ENCODE data around the gene ERCC5. TPM values are rescaled to one million over a fixed set of nuclear protein-coding genes. Genes with fewer than 3 reads are reported as not detected.

ERCC5 gene
- total RNA-seq, 1 experiment from 2014 or later = 42.5 TPM

- no peak for DNase-seq (ENCODE audit: low read depth, low spot score)
- in situ Hi-C loops (cut with HindIII; ENCODE audit: low pct_unique_long_range_greater_than_20kb, low sequenced_read_pairs) = no loop called here
These were observed 26.7 kb downstream of the ERCC5 start for GRCh38 chr13:102872531-102872930.

DNA sequence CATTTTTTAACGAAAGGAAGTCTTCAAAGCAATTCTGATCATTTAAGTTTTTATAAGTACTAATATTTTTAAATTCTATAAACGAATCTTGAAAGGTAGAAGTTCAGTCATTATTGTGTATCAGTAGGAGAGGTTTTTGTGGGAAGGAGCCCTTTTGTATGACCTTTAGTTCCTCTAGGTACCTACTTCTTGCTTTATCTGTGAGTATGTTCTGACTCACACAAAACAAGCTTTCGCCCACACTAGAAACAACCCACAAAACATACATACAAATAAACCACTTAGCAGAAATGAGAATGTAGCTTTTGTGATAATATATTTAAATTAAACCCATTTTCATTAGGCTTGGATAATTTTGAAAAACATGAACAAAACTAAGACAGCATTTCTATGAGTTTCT, 27.8 kb downstream of the ERCC5 start:
- no peak for DNase-seq (ENCODE audit: low read depth, low spot score)
- in situ Hi-C loops (cut with HindIII; ENCODE audit: low pct_unique_long_range_greater_than_20kb, low sequenced_read_pairs) = no loop called here

DNA sequence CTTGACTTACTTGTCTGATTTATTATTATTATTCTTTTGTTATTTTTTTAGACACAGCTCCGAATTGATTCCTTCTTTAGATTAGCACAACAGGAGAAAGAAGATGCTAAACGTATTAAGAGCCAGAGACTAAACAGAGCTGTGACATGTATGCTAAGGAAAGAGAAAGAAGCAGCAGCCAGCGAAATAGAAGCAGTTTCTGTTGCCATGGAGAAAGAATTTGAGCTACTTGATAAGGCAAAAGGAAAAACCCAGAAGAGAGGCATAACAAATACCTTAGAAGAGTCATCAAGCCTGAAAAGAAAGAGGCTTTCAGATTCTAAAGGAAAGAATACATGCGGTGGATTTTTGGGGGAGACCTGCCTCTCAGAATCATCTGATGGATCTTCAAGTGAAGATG, 29.4 kb downstream of the ERCC5 start:
- no peak for DNase-seq (ENCODE audit: low read depth, low spot score)
- in situ Hi-C loops (cut with HindIII; ENCODE audit: low pct_unique_long_range_greater_than_20kb, low sequenced_read_pairs) = no loop called here

DNA sequence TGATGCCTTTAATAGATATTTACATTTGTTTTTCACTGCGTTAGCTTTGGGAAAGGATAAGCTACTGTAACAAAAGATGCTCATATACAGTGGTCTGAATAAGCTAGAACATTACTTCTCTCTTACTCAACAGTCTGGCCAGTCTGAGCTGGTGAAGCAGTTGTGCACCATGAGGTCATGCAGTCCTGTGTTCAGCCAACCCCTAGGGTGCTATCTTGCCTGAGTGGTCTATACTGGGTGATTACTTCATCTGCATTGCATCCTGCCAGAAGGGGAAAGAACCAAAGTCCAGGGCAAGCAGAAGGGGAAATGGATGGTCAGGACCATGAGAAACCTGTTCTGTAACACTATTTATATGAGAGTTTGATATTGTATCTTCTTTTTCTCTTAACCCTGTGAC, 31.5 kb downstream of the ERCC5 start:
- no peak for DNase-seq (ENCODE audit: low read depth, low spot score)
- in situ Hi-C loops (cut with HindIII; ENCODE audit: low pct_unique_long_range_greater_than_20kb, low sequenced_read_pairs) = no loop called here

GRCh38 chr13:102878481-102878880, 32.6 kb downstream of the ERCC5 start:
- DNase-seq (ENCODE audit: low read depth, low spot score) = no peak
- in situ Hi-C loops (cut with HindIII; ENCODE audit: low pct_unique_long_range_greater_than_20kb, low sequenced_read_pairs) = no loop called here

DNA sequence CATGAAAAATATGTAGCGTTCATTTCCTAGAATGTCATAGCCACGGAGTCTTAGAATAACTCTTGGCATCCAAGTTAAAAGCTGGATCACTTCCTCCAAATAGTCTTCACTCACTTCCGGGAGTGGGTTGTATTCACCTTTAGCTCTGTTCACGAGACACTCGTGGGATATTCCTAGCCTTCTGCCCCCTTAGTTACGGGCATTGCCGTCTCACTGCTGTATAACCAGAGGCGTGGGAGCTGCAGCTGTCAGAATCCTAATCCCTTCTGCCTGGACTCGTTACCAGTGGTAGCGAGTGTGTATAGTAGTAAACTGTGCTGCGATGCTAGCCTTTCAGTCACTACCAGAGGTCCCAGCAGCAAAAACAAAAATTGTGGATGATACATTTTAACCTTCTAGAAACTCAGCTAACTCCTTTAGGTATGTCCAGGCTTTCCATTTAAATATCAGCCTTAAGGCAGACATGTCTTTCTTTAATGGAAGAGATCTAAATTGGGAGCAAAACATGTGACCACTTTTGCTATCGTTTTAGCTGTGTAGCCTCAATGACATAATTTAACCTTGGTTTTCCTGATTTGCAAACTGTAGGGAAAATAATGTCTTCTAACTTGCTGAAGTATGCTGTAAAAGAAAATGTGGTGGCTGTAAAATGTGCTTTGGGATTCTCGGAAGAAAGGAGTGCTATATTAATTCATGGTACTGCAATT, 34.1 kb downstream of the ERCC5 start:
- in situ Hi-C loops (cut with HindIII; ENCODE audit: low pct_unique_long_range_greater_than_20kb, low sequenced_read_pairs) = no loop called here
- no peak for DNase-seq (ENCODE audit: low read depth, low spot score)

- in situ Hi-C loops (cut with HindIII; ENCODE audit: low pct_unique_long_range_greater_than_20kb, low sequenced_read_pairs) = no loop called here
- DNase-seq (ENCODE audit: low read depth, low spot score) = no peak
These were observed 36.2 kb downstream of the ERCC5 start for GRCh38 chr13:102881819-102882686.

GRCh38 chr13:102892503-102892902, 46.7 kb downstream of the ERCC5 start:
- in situ Hi-C loops (cut with HindIII; ENCODE audit: low pct_unique_long_range_greater_than_20kb, low sequenced_read_pairs) = no loop called here

GRCh38 chr13:102897371-102898138, 51.7 kb downstream of the ERCC5 start:
- in situ Hi-C loops (cut with HindIII; ENCODE audit: low pct_unique_long_range_greater_than_20kb, low sequenced_read_pairs) = no loop called here

More at GRCh38 chr13:102892503-102892902, 46.7 kb downstream of the ERCC5 start:
- DNase-seq (ENCODE audit: low read depth, low spot score) = no peak

DNA sequence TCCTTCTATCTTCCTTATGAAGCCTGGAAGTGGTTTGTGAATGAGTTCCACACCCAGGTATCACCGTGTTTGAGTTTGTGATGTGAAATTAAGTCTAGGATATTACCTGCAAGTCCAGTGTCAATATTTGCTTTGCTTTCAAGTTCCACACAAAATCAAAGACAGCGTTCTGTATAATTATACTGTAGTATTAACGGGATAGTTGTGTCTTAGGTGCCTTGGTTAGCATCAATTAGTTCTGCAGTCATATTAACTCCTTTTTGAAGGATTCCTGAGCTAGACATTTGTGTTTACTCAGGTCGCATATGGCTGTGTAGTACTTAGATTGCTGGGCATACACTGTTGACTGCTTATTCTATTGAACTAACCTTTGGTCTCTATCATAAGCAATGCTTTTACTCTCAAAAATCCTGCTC, 54.4 kb downstream of the ERCC5 start:
- in situ Hi-C loops (cut with HindIII; ENCODE audit: low pct_unique_long_range_greater_than_20kb, low sequenced_read_pairs) = no loop called here
- DNase-seq (ENCODE audit: low read depth, low spot score) = no peak

More at GRCh38 chr13:102897371-102898138, 51.7 kb downstream of the ERCC5 start:
- DNase-seq (ENCODE audit: low read depth, low spot score) = no peak

DNA sequence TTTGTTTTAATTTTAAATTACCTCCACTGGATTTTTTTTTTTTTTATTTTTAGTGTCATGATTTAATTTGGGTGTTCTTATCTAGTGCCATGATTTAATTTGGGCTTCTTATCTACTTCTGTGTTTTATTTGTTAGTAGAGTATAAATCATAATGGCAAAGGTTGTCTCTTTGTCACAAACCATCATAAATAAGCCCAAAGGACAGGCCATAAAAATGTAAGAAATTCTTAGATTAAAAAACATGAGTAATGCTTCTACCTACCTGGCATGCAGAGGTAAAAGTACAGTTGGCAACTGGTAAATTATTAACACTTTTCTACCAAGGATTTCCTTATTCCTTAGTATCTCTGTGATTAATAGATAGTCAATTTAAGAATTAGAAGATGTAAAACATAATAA, 55.2 kb downstream of the ERCC5 start:
- in situ Hi-C loops (cut with HindIII; ENCODE audit: low pct_unique_long_range_greater_than_20kb, low sequenced_read_pairs) = no loop called here
- DNase-seq (ENCODE audit: low read depth, low spot score) = no peak

DNA sequence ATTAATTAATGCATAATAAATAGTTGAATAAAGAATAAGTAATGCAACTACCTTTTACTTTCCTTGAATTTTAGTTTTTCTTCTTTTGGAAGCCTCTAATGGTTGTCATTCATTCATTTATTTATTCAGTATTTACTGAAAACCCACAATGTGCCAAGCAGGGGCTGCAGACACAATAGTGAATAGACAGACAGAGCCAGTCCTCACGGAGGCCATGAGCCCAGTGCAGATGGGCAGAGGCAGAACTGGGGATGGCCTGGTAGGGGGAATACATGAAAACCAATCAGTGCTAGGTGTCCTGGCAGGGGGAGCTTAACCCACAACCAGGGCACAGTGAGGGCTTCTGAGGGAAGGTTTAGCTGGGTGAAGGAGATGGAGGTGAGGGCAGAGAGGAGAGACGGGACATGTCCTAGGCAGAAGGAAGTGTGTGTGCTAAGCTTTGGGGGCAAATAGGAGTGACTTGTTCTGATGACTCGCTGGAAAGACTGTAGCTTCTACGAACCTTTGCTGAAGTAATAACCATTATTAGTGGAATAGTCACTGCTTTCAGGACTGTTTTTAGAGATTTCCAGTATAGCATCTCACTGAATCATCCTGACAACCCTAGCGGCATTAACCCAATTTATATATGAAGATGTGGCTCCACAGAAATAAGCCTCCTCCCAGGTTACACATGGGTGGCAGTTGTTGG, 55.9 kb downstream of the ERCC5 start:
- in situ Hi-C loops (cut with HindIII; ENCODE audit: low pct_unique_long_range_greater_than_20kb, low sequenced_read_pairs) = no loop called here
- no peak for DNase-seq (ENCODE audit: low read depth, low spot score)

- in situ Hi-C loops (cut with HindIII; ENCODE audit: low pct_unique_long_range_greater_than_20kb, low sequenced_read_pairs) = no loop called here
- DNase-seq (ENCODE audit: low read depth, low spot score) = no peak
These were observed 57.0 kb downstream of the ERCC5 start for GRCh38 chr13:102902789-102903347.

- peak; percentile 33 for DNase-seq (ENCODE audit: low read depth, low spot score)
- in situ Hi-C loops (cut with HindIII; ENCODE audit: low pct_unique_long_range_greater_than_20kb, low sequenced_read_pairs) = no loop called here
These were observed 58.0 kb downstream of the ERCC5 start for GRCh38 chr13:102903659-102904407.

DNA sequence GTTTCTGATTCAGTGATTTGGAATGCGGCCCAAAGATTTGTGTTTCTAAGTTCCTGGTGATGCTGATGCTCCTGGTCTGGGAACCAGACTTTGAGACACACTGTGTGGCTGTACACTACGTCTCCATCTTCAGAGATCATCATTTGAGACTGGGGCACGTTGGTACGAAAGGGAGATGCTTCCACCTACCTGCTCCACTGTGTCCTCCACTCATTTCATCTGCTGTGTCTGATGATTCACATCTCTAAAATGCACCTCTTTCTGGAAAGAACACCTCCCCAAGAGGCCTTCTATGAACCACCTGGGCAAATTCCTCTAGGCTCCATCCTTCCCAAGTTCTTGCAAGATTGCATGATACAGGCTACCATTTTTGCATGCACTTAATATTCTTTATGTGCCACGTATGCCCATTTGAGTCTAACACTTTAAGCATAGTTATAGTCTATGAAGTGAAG, 58.6 kb downstream of the ERCC5 start:
- in situ Hi-C loops (cut with HindIII; ENCODE audit: low pct_unique_long_range_greater_than_20kb, low sequenced_read_pairs) = no loop called here
- DNase-seq (ENCODE audit: low read depth, low spot score) = no peak

DNA sequence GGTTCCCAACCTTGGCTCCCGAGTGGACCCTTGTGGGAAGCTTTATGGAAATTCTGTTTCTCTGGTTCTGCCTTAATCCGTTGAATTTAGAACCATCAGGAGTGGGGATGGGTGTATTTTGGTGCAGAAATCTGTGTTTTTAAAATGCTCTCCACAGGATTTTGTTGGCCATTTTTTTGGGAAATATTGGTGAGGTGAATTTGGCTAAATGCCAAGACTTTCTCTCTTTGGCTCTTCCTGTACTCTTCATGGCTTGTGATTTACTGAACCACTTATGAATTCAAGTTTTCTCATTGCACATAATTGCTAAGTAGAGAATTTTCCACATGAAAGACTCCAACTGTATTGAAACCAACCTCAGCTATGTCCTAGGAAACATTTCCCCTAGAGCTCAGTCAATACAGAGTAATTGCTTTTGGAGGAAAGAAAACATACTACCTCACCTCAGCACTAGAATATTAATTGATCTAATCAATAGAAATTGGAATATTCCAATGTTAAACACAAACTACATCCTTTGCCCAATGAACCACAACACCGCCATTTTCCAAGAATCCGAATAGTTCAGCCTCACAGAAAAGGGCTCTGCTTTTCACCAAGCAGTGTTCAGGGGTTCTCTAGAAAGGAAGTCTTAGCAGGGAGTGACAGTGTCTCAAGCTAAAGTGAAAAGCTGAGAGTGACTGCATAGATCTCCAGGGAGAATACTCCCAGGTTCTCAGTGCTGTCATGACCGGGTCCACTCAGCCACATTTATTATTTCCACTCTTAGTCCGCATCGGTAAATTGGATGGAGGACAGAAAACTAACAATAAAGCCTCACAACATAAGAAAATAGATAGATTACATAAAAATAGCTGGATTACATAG, 60.3 kb downstream of the ERCC5 start:
- no peak for DNase-seq (ENCODE audit: low read depth, low spot score)
- in situ Hi-C loops (cut with HindIII; ENCODE audit: low pct_unique_long_range_greater_than_20kb, low sequenced_read_pairs) = no loop called here

Measured in SK-MEL-5 (cell line).